ENCODE measurements around the gene HYAL2.

Gene HYAL2

DNA sequence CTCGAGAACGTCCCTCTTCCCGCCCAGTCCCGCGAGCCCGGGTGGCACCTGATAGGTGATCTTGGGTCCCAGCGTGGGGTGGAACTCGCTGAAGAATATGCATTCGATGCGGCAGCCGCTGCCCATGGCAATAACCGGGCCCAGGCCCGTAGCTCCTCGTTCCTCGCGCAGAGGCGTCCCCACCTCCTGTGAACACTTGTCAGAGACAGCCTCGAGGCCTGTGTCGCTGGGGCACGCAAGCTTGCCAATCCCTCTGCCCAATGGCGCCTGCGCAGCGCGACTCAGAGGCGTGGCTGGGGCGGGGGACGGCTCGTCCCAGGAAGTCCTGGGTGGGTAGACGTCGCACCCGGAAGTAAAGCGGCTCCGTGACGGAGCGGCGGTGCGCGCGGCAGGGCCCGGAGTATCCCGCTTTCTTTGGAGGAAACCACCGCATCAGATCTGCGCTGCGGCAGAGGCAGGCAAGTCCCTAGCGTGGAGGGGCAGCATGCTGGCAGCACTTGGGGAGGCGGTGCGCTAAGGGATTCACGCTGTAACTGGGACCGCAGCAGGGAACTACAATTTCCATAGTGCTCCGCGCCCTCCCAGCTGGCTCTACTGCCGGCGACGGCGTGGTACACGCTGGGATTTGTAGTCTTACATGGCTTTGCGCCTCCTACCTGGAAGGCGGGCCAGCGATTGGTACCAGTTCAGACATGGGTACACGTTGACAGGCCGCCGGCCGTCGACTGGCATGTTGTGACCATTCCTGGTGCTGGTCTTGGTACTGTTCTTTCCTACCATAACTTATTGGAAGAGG lies 28.2 kb upstream of the HYAL2 start, which contains the start of the genes CYB561D2 and NPRL2:
Gene CYB561D2 (plus strand): TSS at position 336 of the 796 bp plus-strand sequence. CDS start 572 bp downstream, outside the sequence.
Gene NPRL2 (minus strand): TSS at position 249 of the 796 bp plus-strand sequence. CDS start 123 bp downstream, at position 126.
- peak; percentile 79 for DNase-seq

DNA sequence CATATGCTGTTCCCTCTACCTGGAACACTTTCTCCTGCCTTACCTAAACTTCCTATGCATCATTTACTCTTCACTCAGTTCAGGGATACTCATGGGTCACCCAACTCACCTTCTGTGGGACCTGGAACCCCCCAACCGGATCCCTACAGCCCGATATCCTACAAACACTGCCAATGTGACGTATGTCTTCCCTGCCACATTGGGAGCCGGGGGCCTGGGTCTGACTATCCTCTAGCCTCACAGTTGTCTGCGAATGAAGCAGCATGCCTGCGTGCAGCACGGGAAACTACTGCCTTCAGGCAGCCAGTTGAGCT lies 27.6 kb upstream of the HYAL2 start:
- DNase-seq, result no peak

DNA sequence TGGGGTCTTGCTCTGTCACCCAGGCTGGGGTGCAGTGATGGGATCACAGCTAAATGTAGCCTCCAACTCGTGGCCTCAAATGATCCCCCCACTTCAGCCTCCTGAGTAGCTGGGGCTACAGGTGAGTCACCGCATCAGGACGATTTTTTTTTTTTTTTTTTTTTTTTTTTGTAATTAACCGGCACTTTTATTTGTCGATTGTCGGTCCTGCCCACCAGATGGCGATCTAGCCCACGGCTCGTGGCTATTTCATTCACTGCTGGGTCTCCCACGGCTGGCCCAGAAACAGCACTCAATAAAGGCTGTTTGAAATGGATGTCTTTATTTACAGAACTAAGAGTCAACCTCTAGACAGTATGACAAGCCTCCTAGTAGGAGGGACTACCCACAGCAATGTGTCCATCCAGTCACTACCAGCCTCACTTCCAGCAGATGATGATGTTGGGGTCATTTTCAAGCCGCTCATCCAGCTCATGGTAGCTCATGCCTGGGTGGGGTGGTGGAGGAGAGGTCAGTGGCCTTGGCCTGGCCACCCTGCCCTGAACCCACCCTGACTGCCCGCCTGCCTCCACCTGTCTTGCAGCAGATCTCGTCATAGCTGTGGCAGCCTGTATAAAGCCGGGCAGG lies 24.8 kb upstream of the HYAL2 start:
- peak; percentile 36 for DNase-seq

DNA sequence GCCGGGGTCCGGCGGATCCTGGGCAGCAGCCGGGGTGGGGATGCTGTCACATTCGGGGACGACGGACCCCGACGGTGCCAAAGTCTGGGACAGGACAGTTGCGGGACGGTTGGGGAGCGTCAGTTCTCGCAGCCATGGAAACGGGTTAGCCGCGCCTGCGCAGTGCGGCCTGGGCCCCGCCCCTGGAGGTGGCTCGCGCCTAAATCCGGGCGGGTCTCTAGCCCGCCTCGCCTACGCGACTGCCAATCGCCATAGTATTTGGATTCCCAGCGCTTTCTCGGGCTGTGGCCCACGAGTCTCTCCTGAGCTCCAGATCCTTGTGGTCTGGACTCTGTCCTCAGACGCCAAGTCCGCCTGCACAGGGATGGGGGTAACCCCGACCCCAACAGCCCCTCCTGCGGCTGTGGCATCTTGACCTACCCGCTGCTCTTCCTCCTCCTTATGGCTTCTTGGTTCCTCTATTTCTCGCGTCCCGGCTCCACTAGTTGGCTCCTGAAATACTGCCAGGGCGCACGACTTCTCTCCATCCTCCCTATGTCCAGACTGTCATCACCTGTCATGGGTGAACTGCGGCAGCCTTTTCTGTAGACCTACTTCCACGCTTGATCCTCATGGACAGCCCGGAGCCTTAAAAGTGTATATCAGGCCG lies 23.2 kb upstream of the HYAL2 start, which contains the start of gene ZMYND10:
Gene ZMYND10 (minus strand): TSS at position 147 of the 649 bp plus-strand sequence. CDS start 153 bp downstream, outside the sequence.
- DNase-seq, result no peak

DNA sequence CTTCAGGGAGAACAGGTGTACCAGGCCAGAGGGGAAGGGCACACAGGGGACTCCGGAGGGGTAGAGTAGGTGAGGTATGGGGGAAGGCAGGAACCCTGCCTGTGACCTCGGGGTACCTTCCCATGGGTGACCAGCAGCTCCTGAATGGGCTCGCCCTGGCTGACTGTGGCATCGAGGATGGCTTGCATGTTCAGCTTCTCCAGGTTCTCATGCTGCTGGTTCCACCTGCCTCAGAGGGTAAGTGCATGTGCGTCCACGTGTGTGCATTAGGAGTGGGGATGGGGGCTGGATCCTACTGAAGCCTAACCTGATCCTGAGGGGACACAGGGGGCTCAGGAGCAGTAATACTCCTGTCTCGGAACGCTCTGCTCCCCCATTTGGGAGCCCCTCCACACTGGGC lies 22.5 kb upstream of the HYAL2 start:
- no peak for DNase-seq

DNA sequence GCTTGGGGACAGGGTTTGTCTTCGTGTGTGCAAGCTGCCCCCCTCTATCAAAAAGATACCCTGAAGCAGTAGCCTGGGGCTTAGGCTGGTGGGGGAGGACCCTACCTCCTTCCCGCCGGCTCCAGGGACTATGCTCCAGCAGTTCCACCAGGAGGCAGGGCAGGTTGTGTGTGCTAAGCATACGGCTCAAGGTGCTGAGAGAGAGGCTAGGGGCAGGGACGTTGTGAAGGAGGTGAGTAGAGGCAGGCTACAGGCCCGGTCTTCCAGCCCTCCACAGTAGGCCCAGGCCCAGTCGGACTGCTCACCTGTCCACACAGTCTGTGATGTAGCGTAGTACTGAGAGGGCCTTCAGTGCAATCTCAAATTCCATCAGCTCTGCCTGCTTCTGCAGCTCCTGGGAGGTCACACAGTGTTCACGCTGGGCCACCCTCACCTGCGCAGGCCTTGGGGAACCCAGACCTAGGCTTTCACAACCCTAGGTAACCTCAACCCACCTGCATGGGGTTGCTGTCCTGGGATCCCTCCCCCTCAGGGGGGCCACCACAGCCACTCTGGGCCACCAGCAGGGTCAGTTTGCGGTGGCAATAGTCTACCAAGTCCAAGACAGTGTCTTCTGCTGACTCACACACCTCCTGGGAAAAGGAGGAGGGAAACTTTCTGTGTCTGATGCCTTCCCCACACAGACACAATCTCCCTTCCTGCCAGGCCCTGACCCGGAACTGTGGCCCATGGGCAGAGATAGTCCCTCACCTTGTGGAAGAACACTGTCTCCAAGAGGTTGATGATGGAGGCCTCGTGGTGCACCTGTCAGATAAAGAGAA lies 20.5 kb upstream of the HYAL2 start:
- DNase-seq, result no peak

DNA sequence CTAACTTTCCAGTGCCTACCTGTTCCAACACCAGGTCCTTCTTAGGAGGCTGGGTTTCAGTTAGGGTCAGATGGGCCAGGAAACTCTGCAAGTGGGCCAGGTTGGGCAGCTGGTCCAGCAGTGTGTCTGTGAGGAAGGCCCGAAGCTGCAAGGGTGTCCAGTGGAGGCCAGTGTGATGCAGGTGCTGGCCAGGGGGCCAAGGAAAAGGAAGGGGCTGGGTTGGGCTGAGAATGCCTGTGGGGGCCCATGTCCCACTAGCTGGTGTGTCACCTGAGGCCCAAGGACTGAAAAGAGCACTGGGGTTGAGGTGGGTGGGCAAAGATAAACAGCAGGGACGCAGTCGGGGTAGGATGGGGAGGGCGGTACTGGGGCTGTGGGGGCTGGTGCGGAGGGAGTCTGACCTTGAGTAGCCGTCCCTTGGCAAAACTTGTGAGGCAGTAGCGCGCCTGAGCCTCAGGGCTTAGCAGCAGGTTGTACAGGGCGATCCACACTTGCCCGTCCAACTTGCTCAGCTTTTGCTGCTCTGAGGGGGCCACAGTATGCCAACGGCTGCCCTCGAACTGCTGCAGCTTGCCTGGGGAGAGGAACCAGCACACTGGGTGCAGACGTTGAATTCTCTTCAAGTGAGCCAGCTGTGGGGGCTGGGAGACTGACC lies 19.6 kb upstream of the HYAL2 start:
- no peak for DNase-seq

DNA sequence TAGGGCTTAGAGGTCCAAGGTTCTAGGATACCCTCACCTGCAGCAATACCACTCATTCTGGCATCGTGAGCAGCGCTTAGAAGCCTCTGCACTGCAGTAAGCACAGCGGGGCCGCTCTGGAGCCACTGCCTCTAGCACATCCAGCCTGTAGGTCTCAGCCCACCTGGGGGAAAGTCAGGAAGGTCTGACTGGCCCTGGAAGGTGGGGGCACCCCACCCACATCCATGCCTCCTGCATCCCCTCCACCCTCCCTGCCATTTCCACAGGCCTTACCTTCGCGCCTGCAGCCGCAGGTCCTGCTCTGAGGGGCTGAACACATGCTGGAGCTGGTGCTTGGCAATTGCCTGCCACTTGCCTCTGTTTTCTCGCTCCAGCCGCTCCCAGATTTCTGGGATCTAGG lies 19.0 kb upstream of the HYAL2 start:
- no peak for DNase-seq

DNA sequence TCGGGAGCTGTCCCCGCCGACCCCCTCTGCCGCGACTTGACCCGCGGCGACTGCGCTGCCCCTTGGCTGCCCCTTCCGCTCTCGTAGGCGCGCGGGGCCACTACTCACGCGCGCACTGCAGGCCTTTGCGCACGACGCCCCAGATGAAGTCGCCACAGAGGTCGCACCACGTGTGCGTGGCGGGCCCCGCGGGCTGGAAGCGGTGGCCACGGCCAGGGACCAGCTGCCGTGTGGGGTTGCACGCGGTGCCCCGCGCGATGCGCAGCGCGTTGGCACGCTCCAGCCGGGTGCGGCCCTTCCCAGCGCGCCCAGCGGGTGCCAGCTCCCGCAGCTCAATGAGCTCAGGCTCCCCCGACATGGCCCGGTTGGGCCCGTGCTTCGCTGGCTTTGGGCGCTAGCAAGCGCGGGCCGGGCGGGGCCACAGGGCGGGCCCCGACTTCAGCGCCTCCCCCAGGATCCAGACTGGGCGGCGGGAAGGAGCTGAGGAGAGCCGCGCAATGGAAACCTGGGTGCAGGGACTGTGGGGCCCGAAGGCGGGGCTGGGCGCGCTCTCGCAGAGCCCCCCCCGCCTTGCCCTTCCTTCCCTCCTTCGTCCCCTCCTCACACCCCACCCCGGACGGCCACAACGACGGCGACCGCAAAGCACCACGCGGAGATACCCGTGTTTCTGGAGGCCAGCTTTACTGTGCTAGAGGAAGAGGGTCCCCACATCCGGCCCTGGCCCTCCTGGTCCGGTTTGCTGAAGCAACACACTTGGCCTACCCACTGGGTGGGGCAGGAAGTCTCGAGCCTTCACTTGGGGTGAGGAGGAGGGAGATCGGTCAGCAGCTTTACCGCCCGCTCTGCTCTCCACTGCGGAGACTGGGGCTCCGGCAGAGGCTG lies 18.1 kb upstream of the HYAL2 start, which contains the start of gene RASSF1:
Gene RASSF1 (minus strand): TSS at position 389 of the 882 bp plus-strand sequence. CDS start 31 bp downstream, at position 358.
- DNase-seq, result no peak

DNA sequence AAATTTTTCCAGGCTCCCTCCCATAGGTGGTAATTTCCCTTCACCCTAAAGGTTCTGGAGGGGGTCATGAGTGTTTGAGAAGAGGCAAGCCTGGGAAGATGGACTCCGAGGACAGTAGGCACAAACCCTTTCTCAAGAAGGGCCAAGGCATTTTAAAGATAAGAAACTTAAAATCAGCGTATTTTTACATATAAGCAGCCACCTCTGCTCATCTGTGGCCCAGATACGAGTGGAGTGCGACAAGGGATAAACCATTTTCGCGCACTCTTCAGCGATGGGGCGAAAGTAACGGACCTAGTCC lies 17.6 kb upstream of the HYAL2 start:
- no peak for DNase-seq

DNA sequence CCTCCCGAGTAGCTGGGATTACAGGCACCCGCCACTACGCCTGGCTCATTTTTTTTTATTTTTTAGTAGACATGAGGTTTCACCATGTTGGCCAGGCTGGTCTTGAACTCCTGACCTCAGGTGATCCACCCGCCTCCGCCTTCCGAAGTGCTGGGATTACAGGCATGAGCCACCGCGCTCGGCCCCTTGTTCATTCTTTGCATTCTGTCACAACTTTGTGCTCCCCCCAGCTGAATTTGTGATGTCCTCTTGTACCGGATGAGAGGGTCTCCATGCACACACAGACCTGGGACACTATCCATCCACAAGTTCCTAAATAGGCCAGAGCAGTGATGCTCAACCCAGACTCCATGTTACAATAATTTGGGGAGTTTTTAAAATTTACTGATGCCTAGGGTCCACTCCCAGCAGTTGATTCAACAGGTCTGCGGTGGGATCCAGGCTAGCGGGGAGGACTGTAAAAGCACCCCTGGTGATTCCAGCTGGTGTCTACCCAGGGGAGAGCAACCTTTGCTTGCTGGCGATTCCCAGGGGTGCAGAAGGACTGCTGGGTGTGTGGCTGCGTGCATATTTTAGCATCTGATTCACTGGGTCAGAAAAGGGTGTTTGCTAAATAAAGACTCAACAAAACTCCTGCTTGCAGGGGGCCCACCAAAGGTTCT lies 17.1 kb upstream of the HYAL2 start:
- DNase-seq, result no peak

DNA sequence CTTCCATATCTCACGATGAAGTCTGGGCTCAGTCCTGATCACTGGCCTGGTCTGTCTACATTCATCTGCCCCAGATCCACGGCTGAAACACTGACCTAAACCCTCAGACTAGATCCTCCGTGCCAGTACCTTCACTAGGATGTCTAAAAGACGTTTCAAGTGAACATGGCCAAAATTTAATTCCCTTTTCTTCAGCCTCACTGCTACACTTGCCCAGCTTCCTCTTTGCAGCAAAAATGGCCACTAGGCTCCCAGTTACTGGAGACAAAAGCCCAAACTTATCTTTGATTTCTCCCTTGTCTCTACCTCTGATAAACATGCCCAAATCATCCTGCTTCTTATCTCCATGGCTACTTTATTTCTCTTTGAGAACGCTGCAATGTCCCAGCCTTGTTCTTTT lies 16.4 kb upstream of the HYAL2 start:
- no peak for DNase-seq

DNA sequence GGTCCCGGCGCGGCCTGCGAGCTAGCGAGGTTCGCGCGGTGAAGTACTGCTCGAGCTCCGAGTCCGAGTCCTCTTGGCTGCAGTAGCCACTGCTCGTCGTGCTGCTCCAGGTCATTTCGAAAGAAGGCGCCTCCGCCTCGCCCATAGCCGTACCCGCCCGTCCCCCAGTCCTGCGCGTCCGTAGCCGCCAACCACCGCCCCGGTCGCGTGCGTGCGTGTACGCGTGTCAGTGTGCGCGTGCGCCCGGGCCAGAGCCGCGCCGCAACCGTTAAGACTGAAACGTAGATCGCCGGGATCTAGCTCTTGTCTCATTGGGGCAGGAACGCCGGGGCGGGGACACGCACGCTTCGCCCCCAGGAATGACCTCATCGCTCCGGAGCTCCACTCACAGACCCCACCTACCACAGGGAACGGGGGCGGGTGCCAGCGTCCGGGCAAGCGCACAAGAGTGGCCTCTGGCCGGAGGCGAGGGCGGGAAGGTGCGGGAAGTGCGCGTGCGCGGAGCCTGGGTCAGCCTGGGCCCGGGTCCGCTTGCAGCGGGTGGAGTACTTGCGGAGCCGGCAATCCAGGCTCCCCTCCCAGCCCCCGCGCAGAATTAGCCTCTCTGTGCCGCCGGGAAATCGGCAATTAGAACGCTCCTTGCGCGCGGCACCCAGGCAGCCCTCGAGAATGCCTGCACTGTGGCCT lies 14.8 kb upstream of the HYAL2 start:
- peak; percentile 88 for DNase-seq

DNA sequence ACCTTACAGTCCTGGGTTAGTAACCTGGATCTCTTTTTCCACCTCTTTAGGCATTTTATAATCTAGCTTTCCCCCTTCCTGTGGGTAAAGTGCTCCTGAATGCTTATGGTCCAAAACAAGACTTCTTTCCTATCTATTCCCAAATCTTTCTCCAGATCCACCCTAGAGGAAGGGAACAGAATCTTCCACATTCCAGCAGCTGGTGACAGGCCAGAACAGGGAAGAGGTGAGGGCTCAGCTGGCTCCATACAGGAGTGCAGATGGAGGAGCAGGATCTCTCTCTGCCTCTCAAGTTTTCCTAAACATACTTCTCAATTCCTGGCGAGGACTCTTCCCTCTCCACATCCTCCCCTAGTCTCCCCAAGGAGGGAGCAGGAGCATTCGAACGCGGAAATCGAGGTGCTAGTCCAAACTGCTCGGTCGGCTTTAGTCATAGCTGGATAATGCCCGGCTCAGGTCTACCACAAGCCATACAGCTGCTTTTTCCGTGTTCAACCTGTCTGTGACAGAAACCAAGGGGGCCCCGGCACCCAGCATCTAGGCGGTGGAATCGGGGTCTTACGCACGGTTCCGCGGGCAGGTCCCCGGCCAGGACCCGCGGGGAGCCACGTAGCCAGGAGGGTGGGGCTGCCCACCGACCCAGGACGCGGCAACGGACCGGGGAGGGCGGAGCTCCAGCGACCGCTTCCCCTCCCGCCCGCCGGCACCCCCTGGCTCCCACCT lies 14.1 kb upstream of the HYAL2 start:
- DNase-seq, result no peak

DNA sequence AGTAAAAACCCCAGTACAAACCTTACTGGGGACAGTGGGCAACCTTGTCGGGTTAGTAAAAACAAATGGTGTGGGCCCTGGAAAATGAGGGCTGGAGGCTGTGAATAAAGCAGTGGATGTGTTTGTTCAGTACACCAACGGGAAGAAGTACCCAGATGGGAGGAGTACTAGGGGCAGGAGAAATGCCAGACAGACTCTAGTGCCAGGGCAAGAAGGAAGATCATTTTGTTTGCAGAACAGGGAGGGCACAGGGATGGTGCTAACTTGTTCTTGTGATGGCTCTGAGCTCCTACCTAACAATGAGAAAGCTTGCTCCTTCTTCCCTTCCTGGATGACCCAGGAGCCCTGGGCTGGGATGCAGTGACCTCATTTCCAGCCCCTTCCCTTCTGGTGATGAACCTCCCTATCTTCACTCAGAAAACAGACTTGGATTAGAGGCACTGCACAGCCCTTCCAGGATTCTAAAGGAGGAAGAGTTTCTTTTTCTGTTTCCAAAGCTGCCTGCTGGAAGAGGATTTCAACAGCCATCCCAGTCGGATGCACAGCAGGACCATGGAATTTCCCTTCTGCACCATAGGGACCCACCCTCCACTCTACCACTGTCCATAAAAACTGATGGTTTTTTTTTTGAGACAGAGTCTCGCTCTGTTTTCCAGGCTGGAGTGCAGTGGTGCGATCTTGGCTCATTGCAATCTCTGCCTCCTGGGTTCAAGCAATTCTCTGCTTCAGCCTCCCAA lies 12.0 kb upstream of the HYAL2 start:
- DNase-seq, result no peak

DNA sequence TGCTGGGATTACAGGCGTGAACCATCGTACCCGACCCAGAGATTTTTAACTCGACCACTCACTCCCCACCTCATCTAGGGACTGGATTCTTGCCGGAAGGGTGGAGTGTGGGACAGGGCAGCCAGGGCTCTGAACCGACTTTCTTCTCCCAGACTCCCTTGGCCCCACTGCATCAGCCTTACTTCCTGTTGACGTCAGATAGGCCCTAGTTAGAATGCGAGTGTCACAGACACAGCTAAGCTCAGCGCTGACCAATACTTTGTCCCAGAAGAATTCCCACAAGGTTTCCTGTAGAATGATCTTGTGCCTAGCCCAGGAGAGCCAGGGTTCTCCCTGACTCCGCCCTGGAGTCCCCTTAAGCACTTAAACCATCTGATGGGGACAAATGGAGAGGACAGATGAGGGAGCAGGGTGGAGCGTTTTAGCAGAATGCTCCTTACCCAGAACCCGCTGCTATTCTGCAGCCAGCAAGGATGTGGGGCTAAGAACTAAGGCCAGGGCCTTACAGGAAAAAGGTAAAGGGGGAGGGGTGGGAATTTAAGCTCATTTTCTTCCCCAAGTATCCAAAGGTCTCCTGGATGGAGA lies 11.3 kb upstream of the HYAL2 start:
- no peak for DNase-seq

DNA sequence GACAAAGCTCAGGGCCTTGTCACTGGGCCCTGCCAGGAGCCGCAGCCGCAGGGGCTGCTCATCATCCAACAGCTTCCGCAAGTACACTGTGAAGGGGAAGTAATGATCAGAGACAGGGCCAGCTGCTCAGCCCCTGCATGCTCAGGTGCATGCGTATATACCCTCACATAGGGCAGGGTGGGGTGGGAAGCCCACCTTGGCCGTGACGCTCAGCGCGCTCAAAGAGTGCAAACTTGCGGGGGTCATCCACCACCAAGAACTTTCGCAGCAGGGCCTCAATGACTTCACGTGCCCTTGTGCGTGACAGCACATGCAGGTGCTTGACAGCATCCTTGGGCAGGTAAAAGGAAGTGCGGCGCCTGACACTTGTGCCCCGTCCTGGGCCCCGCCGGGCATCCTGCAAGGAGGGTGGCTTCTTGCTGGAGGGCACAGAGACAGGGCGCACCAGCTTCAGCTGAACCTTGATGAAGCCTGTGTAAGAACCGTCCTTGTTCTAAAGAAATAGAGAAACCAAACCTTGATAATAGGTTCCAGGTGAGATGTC lies 8.9 kb upstream of the HYAL2 start:
- DNase-seq, result no peak

DNA sequence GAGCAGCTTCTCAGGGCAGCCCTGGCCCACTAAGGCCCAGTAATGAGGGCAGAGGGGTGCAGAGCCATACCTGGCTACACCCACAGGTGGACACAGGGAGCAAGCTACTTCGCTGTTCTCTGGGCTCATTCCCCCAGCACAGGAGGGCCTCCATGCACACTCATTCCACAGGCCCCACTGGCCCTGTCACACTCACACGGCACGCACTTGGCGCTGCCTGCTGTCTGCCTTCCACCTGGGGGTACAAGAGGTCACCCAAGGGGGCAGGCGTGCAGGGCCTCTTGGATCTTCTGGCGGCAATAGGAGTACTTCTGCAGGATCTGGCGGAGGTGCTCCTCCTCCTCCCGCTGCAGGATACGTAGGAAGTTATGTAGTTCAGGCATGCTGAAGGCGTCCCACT lies 7.8 kb upstream of the HYAL2 start:
- DNase-seq, result no peak
